OCI-LY7 (cell line): ENCODE results near the gene MAVS. TPM values are rescaled to one million over a fixed set of nuclear protein-coding genes. Genes with fewer than 3 reads are reported as not detected.
"Not testable (repeated sequence)": the region's sequence is repeated elsewhere in the genome, so short reads cannot be mapped to it uniquely, and the experiment has no call there.

Source experiments
- BruUV-seq: library from RNA; stranded (reverse); fragments of 400-500 nt; replicated peaks from 2 replicates; lab custom pipeline; 2021; lab: Mats Ljungman, UMichigan
- CTCF ChIA-PET: fragments of 300-600 bp; sonication (Branson Sonifier 250); formaldehyde crosslinking; loops from one replicate; lab custom pipeline; 2022; ENCODE audit warnings: antibody characterized with exemption; ENCODE audit not compliant: unreplicated experiment; lab: Charles Lee
- POLR2A ChIA-PET: fragments of 300-600 bp; sonication (Branson Sonifier 250); formaldehyde crosslinking; loops from one replicate; lab custom pipeline; 2022; ENCODE audit warnings: antibody characterized with exemption; lab: Charles Lee
- DNase-seq: peaks from one replicate; pipeline ENCODE4 v3.0.0-alpha.2; 2015; ENCODE audit warnings: low spot score
- H2AFZ ChIP-seq: fragments of 200-600 bp; sonication (generic), shearing (Covaris generic); 2 replicates; pipeline ENCODE4 v1.6.1; 2014; ENCODE audit warnings: mild to moderate bottlenecking, antibody characterized with exemption, low read length, moderate library complexity
- H3K27ac ChIP-seq: fragments of 200-600 bp; sonication (generic); 2 replicates; pipeline ENCODE4 v1.5.1; 2014; ENCODE audit warnings: mixed run types, low read depth, mild to moderate bottlenecking, moderate library complexity, low read length, inconsistent platforms; ENCODE audit not compliant: poor library complexity, severe bottlenecking
- H3K36me3 ChIP-seq: fragments of 200-600 bp; sonication (generic); 2 replicates; pipeline ENCODE4 v1.6.1; 2014; ENCODE audit warnings: mild to moderate bottlenecking, antibody characterized with exemption, low read length, moderate library complexity, mixed read lengths; ENCODE audit not compliant: insufficient read depth
- H3K4me1 ChIP-seq: fragments of 200-600 bp; sonication (generic); 2 replicates; pipeline ENCODE4 v1.5.1; 2014; ENCODE audit warnings: mild to moderate bottlenecking, low read length; ENCODE audit not compliant: insufficient read depth, poor library complexity, severe bottlenecking
- H3K4me2 ChIP-seq: fragments of 200-600 bp; sonication (generic); 2 replicates; pipeline ENCODE4 v1.6.1; 2014; ENCODE audit warnings: mild to moderate bottlenecking, low read length
- H3K4me3 ChIP-seq: fragments of 200-600 bp; sonication (generic); 2 replicates; pipeline ENCODE4 v1.5.1; 2014; ENCODE audit warnings: mild to moderate bottlenecking, low read depth, low read length; ENCODE audit not compliant: poor library complexity, severe bottlenecking
- H3K79me2 ChIP-seq: fragments of 200-600 bp; sonication (generic); 2 replicates; pipeline ENCODE4 v1.6.1; 2016; ENCODE audit warnings: low read depth, mild to moderate bottlenecking, low read length, moderate library complexity, mixed read lengths; ENCODE audit not compliant: insufficient read depth
- H3K9me2 ChIP-seq: fragments of 200-600 bp; sonication (generic); 2 replicates; pipeline ENCODE4 v1.6.1; 2016; ENCODE audit warnings: mild to moderate bottlenecking, low read length, mixed read lengths; ENCODE audit not compliant: insufficient read depth
- H3K9me3 ChIP-seq: fragments of 200-600 bp; sonication (generic); 2 replicates; pipeline ENCODE4 v1.6.1; 2014; ENCODE audit warnings: mild to moderate bottlenecking, mixed run types, low read length, mixed read lengths
- H4K20me1 ChIP-seq: fragments of 200-600 bp; sonication (generic); 2 replicates; pipeline ENCODE4 v1.6.1; 2014; ENCODE audit warnings: mild to moderate bottlenecking, antibody characterized with exemption, low read length, moderate library complexity, mixed read lengths; ENCODE audit not compliant: insufficient read depth
- EZH2phosphoT487 ChIP-seq: fragments of 200-600 bp; sonication (generic); IDR thresholded peaks from 2 replicates; pipeline ENCODE4 v1.6.1; 2018; ENCODE audit warnings: low read depth, borderline replicate concordance, mild to moderate bottlenecking, mixed run types, antibody characterized with exemption, low read length, moderate library complexity, mixed read lengths
- intact Hi-C: fragments of 100-400 bp; cut with micrococcal nuclease; formaldehyde crosslinking; loops from one replicate; pipeline ENCODE4 v1.10.0; 2022; ENCODE audit not compliant: unreplicated experiment
- total RNA-seq, 2 experiments: library from RNA; depleted of rRNA in 1 of 2; stranded (reverse); fragments of >200 nt in 1 of 2; shearing (Covaris generic) in 1 of 2; gene quantifications; 2 replicates each; pipeline ENCODE4 v1.2.3, GENCODE V29; 2014 to 2022
- TF ChIP-seq, protein P1 (sequence below): fragments of 200-600 bp; sonication (generic); conservative IDR thresholded peaks from 2 replicates; pipeline ENCODE4 v1.5.1; 2014; ENCODE audit warnings: mild to moderate bottlenecking, antibody characterized with exemption, low read length, moderate library complexity, mixed read lengths

The MAVS gene
- total RNA-seq, 2 experiments from 2014 or later = 19.8 to 35.5 TPM

DNA sequence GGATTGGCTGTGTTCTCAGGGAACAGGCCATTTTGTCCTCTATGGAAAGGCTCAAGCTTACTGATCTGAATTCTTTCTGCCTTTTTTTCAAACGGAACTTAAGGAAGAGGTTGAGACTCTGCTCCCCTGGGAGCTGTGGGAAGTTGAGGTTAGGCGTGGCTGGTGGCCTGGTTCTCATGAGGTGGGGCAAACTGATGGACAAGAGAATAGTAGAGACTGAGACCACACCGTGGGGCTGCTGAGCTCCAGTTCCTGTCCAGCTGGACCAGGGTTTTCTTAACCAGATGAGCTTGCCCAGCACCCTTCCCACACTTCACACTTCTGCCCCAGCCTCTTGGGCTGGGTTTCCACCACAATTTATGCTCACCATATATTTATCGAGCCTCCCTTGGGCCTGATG is 20.2 kb upstream of the MAVS start:
- no TSS peak for BruUV-seq
- Histone ChIP-seq H3K4me2 (no peak overlapping the region), H3K4me1 (peaks cover 3% of the 10 kb centered on the region), H3K27ac (no peak overlapping the region), H3K4me3 (no peak overlapping the region), H3K9me3 (no peaks in the 10 kb centered on the region), H2AFZ (no peak overlapping the region), H3K36me3 (peaks cover 21% of the 10 kb centered on the region; the same call in 1 of the 2 replicates), H4K20me1 (no peaks in the 10 kb centered on the region), H3K9me2 (no peaks in the 10 kb centered on the region), H3K79me2 (peaks cover 2% of the 10 kb centered on the region; the same call in 1 of the 2 replicates)
- ChIA-PET POLR2A (no interaction called here), CTCF (no interaction called here)
- no peak for DNase-seq
- intact Hi-C loops = no loop called here
- no peak for TF ChIP-seq EZH2phosphoT487
- TF ChIP-seq, protein P1, sequence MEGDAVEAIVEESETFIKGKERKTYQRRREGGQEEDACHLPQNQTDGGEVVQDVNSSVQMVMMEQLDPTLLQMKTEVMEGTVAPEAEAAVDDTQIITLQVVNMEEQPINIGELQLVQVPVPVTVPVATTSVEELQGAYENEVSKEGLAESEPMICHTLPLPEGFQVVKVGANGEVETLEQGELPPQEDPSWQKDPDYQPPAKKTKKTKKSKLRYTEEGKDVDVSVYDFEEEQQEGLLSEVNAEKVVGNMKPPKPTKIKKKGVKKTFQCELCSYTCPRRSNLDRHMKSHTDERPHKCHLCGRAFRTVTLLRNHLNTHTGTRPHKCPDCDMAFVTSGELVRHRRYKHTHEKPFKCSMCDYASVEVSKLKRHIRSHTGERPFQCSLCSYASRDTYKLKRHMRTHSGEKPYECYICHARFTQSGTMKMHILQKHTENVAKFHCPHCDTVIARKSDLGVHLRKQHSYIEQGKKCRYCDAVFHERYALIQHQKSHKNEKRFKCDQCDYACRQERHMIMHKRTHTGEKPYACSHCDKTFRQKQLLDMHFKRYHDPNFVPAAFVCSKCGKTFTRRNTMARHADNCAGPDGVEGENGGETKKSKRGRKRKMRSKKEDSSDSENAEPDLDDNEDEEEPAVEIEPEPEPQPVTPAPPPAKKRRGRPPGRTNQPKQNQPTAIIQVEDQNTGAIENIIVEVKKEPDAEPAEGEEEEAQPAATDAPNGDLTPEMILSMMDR = no peak

DNA sequence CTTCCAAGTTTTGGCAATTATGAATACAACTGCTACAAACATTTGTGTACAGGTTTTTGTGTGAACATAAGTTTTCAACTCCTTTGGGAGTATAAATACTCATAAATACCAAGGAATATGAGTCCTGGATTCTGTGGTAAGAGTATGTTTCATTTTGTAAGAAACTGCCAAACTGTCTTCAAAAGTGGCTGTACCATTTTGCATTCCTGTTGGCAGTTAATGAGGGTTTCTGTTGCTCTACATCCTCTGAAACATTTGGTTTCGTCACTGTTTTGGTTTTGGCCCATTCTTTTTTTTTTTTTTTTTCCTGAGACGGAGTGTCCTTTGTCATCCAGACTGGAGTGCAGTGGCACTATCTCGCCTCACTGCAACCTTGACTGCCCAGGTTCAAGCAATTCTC is 17.8 kb upstream of the MAVS start:
- no peak for TF ChIP-seq EZH2phosphoT487
- TF ChIP-seq, protein P1 = no peak
- no TSS peak for BruUV-seq
- peaks cover 11% of the 10 kb centered on the region; the same call in 1 of the 2 replicates for H3K36me3 ChIP-seq
- H3K9me2 ChIP-seq = no peaks in the 10 kb centered on the region
- H3K4me2 ChIP-seq = no peak overlapping the region
- no peak overlapping the region for H3K27ac ChIP-seq
- no peaks in the 10 kb centered on the region for H3K79me2 ChIP-seq
- DNase-seq = no peak
- ChIA-PET POLR2A (no interaction called here), CTCF (no interaction called here)
- H3K9me3 ChIP-seq = no peaks in the 10 kb centered on the region
- no peaks in the 10 kb centered on the region for H4K20me1 ChIP-seq
- intact Hi-C loops = no loop called here
- H3K4me1 ChIP-seq = no peaks in the 10 kb centered on the region
- no peak overlapping the region for H2AFZ ChIP-seq
- no peak overlapping the region for H3K4me3 ChIP-seq

DNA sequence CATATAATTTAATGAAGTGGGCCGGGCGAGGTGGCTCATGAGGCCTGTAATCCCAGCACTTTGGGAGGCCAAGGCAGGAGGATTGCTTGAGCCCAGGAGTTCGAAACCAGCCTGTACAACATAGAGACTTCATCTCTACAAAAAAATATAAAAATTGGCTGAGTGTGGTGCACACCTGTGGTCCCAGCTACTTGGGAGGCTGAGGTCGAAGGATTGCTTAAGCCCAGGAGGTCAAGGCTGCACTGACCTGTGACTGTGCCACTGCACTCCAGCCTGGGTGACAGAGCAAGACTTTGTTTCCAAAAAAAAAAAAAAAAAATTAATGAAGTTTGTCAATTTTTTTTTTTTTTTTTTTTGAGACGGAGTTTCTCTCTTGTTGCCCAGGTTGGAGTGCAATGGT is 16.7 kb upstream of the MAVS start:
- H3K9me3 ChIP-seq, H3K4me1 ChIP-seq, H3K4me2 ChIP-seq, BruUV-seq, H3K9me2 ChIP-seq, CTCF ChIA-PET, intact Hi-C loops, H3K79me2 ChIP-seq, H3K4me3 ChIP-seq, DNase-seq, H3K36me3 ChIP-seq, H4K20me1 ChIP-seq, H3K27ac ChIP-seq, H2AFZ ChIP-seq: not testable (repeated sequence)
- POLR2A ChIA-PET = interaction anchor here (0.7 kb wide), 1 partner anchor 34 kb away, joined by 5 read pairs; no protein-coding TSS in a partner anchor
